B cell (primary cell): ENCODE results near the gene CCL19.

Experiments used
- EZH2 ChIP-seq: IDR thresholded peaks from 2 replicates; pipeline ENCODE4 v1.6.1; 2012; ENCODE audit warnings: borderline replicate concordance, low read depth, mild to moderate bottlenecking, moderate library complexity, low read length; ENCODE audit not compliant: insufficient read depth, poor library complexity, severe bottlenecking
- TF ChIP-seq, protein P1 (sequence below): fragments of 200-600 bp; IDR thresholded peaks from one replicate; pipeline ENCODE4 v1.8.0; 2022; ENCODE audit warnings: antibody characterized with exemption, mild to moderate bottlenecking

DNA sequence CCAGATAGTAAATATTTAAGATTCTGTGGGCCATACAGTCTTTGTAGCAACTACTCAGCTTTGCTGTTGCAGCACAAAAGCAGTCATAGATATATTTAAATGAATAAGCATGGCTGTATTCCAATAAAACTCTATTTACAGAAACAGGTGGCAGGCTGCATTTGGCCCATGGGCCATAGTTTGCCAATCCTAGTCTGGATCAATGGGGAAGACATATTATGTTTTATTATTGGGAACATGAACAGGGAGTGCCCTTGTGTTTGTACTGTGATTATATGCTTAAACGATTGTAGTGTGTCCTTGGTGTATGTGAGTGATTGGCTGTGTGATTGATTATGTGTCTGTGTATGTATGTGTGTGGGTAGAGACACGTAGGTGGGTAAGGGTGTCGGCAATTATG, 16.6 kb downstream of the CCL19 start:
- no peak for TF ChIP-seq EZH2
- TF ChIP-seq, protein P1, sequence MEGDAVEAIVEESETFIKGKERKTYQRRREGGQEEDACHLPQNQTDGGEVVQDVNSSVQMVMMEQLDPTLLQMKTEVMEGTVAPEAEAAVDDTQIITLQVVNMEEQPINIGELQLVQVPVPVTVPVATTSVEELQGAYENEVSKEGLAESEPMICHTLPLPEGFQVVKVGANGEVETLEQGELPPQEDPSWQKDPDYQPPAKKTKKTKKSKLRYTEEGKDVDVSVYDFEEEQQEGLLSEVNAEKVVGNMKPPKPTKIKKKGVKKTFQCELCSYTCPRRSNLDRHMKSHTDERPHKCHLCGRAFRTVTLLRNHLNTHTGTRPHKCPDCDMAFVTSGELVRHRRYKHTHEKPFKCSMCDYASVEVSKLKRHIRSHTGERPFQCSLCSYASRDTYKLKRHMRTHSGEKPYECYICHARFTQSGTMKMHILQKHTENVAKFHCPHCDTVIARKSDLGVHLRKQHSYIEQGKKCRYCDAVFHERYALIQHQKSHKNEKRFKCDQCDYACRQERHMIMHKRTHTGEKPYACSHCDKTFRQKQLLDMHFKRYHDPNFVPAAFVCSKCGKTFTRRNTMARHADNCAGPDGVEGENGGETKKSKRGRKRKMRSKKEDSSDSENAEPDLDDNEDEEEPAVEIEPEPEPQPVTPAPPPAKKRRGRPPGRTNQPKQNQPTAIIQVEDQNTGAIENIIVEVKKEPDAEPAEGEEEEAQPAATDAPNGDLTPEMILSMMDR, result no peak
